CD4-positive, alpha-beta T cell (primary cell): Measurements from ENCODE around the gene LMX1B. TPM values are rescaled to one million over a fixed set of nuclear protein-coding genes. Genes with fewer than 3 reads are reported as not detected.

Source experiments
- ATAC-seq: fragments of 200-7000 bp; cut with Tn5 transposase; one replicate; pipeline ENCODE4 v1.10.0; 2022; ENCODE audit warnings: mild to moderate bottlenecking; ENCODE audit not compliant: poor library complexity
- CTCF ChIA-PET: fragments of 350-600 bp; sonication (Branson Sonifier 250); formaldehyde crosslinking; loops from one replicate; lab custom pipeline; 2021; ENCODE audit warnings: antibody characterized with exemption, inconsistent platforms; lab: Charles Lee
- POLR2A ChIA-PET: fragments of 350-600 bp; sonication (Branson Sonifier 250); formaldehyde crosslinking; loops from one replicate; lab custom pipeline; 2021; ENCODE audit warnings: antibody characterized with exemption, inconsistent platforms; lab: Charles Lee
- DNase-seq, 14 experiments: peaks; one replicate each; pipeline ENCODE4 v3.0.0-alpha.2; 2013 to 2020; ENCODE audit warnings: mixed read lengths in 2 of 14
- H3K27ac ChIP-seq, 2 donors: one replicate each; pipeline versions ENCODE4 v1.5.1 to v1.7.0; 2013; ENCODE audit warnings: low read length in 2 of 2, low read depth in 1 of 2, mild to moderate bottlenecking in 1 of 2
- H3K27me3 ChIP-seq, 2 experiments: 1 replicate in 1 of 2; 2 replicates in 1 of 2; pipeline versions ENCODE4 v1.6.1 to v1.7.0; 2013; ENCODE audit warnings: low read length in 2 of 2, control low read depth in 1 of 2, mild to moderate bottlenecking in 1 of 2, moderate library complexity in 1 of 2; ENCODE audit not compliant: insufficient read depth in 2 of 2, control insufficient read depth in 1 of 2
- H3K36me3 ChIP-seq: one replicate; pipeline ENCODE4 v1.6.1; 2013; ENCODE audit warnings: low read length, control low read depth; ENCODE audit not compliant: insufficient read depth
- H3K4me1 ChIP-seq: one replicate; pipeline ENCODE4 v1.6.1; 2013; ENCODE audit warnings: low read length, control low read depth; ENCODE audit not compliant: insufficient read depth
- H3K4me3 ChIP-seq: one replicate; pipeline ENCODE4 v1.5.1; 2013; ENCODE audit warnings: mild to moderate bottlenecking, low read length, moderate library complexity
- H3K9me3 ChIP-seq, 2 experiments: 1 replicate in 1 of 2; 2 replicates in 1 of 2; pipeline versions ENCODE4 v1.6.1 to v1.7.0; 2013; ENCODE audit warnings: low read length in 2 of 2, mild to moderate bottlenecking in 2 of 2, control low read depth in 1 of 2, moderate library complexity in 1 of 2; ENCODE audit not compliant: control insufficient read depth in 1 of 2, insufficient read depth in 1 of 2
- H3K27ac Mint-ChIP-seq: one replicate; pipeline ENCODE4 v1.8.0; 2020; ENCODE audit warnings: mixed read lengths
- H3K27me3 Mint-ChIP-seq: one replicate; pipeline ENCODE4 v1.8.0; 2021; ENCODE audit warnings: mixed read lengths
- H3K36me3 Mint-ChIP-seq: one replicate; pipeline ENCODE4 v1.8.0; 2021; ENCODE audit warnings: low read depth, mixed read lengths
- H3K4me1 Mint-ChIP-seq: one replicate; pipeline ENCODE4 v1.8.0; 2021; ENCODE audit warnings: low read depth, mixed read lengths
- H3K4me3 Mint-ChIP-seq: one replicate; pipeline ENCODE4 v1.8.0; 2020; ENCODE audit warnings: mild to moderate bottlenecking, mixed read lengths
- H3K9me3 Mint-ChIP-seq: one replicate; pipeline ENCODE4 v1.8.0; 2020; ENCODE audit warnings: mixed read lengths
- intact Hi-C, 2 experiments: fragments of 100-400 bp; cut with DNase I in 1 of 2; cut with micrococcal nuclease in 1 of 2; formaldehyde crosslinking; loops; one replicate each; pipeline versions ENCODE4 v1.15.1 to v1.9.0; 2023 to 2025; cut with DNase I, micrococcal nuclease
- total RNA-seq, 174 experiments: library from RNA in 2 of 174; stranded (reverse) in 2 of 174; gene quantifications; one replicate each; pipeline ENCODE4 v1.2.3 and lab custom pipeline; 2021 to 2026
- TF ChIP-seq, protein P1 (sequence below): fragments of 200-600 bp; IDR thresholded peaks from one replicate; pipeline ENCODE4 v1.8.0; 2022; ENCODE audit warnings: antibody characterized with exemption, mild to moderate bottlenecking

LMX1B gene
- total RNA-seq, 2 experiments from 2014 or later = not detected

DNA sequence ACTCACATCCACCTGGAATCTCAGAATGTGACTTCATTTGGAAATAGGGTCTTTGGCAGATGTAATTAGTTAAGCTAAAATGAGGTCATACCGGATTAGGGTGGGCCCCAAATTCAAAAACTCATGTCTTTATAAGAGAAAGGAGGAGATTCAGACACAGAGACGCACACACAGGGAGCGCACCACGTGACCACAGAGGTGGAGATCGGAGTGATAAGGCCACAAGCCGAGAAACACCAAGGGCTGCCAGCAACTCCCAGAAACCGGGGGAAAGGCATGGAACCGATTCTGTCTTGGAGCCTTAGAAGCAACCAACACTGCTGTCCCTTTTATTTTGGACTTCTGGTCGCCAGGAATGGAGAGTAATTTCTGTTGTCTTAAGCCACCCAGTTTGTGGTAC is 31.8 kb upstream of the LMX1B start:
- Histone ChIP-seq H3K36me3 (no peaks in the 10 kb centered on the region), H3K27ac (no peak overlapping the region), H3K4me3 (no peak overlapping the region), H3K27me3 (peaks cover 15 to 39% of the 10 kb centered on the region in 2 experiments), H3K9me3 (no peaks in the 10 kb centered on the region), H3K4me1 (peaks cover 5% of the 10 kb centered on the region)
- TF ChIP-seq, protein P1, sequence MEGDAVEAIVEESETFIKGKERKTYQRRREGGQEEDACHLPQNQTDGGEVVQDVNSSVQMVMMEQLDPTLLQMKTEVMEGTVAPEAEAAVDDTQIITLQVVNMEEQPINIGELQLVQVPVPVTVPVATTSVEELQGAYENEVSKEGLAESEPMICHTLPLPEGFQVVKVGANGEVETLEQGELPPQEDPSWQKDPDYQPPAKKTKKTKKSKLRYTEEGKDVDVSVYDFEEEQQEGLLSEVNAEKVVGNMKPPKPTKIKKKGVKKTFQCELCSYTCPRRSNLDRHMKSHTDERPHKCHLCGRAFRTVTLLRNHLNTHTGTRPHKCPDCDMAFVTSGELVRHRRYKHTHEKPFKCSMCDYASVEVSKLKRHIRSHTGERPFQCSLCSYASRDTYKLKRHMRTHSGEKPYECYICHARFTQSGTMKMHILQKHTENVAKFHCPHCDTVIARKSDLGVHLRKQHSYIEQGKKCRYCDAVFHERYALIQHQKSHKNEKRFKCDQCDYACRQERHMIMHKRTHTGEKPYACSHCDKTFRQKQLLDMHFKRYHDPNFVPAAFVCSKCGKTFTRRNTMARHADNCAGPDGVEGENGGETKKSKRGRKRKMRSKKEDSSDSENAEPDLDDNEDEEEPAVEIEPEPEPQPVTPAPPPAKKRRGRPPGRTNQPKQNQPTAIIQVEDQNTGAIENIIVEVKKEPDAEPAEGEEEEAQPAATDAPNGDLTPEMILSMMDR = no peak
- H3K9me3 Mint-ChIP-seq = no peaks in the 10 kb centered on the region
- POLR2A ChIA-PET = no interaction called here
- intact Hi-C loops = no loop called here
- no peak overlapping the region for H3K27ac Mint-ChIP-seq
- H3K4me3 Mint-ChIP-seq = no peak overlapping the region
- DNase-seq = no peak
- ATAC-seq = no peak
- no peaks in the 10 kb centered on the region for H3K36me3 Mint-ChIP-seq
- CTCF ChIA-PET = no interaction called here
- H3K27me3 Mint-ChIP-seq = peaks cover 59% of the 10 kb centered on the region
- H3K4me1 Mint-ChIP-seq = no peaks in the 10 kb centered on the region

DNA sequence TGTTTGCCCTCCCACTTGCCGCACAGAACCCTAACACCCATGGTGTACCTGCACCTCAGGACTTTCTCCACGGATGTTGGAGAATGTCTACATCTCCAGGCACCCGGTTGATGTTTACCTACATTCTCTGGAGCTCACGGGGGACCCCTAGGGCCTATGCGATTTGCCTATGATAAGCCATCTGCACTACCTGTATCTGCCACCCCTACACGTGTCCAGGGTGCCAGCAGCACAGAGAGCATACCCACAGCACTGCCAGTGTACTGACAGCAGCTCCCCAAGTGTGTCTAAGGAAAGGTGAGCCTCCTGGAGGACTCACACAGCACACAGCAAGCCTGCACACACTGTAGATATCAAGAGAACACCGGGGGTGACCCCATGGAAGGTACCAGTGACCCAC is 31.3 kb upstream of the LMX1B start:
- Histone ChIP-seq H3K9me3 (no peaks in the 10 kb centered on the region), H3K36me3 (no peaks in the 10 kb centered on the region), H3K27me3 (peaks cover 15 to 39% of the 10 kb centered on the region in 2 experiments), H3K4me3 (no peak overlapping the region), H3K27ac (no peak overlapping the region), H3K4me1 (peaks cover 5% of the 10 kb centered on the region)
- ChIA-PET POLR2A (no interaction called here), CTCF (no interaction called here)
- no peaks in the 10 kb centered on the region for H3K9me3 Mint-ChIP-seq
- H3K27ac Mint-ChIP-seq = no peak overlapping the region
- H3K4me3 Mint-ChIP-seq = no peak overlapping the region
- intact Hi-C loops = no loop called here
- H3K27me3 Mint-ChIP-seq = peaks cover 64% of the 10 kb centered on the region
- H3K36me3 Mint-ChIP-seq = no peaks in the 10 kb centered on the region
- DNase-seq (no peak), ATAC-seq (no peak)
- H3K4me1 Mint-ChIP-seq = no peaks in the 10 kb centered on the region
- TF ChIP-seq, protein P1 = no peak

DNA sequence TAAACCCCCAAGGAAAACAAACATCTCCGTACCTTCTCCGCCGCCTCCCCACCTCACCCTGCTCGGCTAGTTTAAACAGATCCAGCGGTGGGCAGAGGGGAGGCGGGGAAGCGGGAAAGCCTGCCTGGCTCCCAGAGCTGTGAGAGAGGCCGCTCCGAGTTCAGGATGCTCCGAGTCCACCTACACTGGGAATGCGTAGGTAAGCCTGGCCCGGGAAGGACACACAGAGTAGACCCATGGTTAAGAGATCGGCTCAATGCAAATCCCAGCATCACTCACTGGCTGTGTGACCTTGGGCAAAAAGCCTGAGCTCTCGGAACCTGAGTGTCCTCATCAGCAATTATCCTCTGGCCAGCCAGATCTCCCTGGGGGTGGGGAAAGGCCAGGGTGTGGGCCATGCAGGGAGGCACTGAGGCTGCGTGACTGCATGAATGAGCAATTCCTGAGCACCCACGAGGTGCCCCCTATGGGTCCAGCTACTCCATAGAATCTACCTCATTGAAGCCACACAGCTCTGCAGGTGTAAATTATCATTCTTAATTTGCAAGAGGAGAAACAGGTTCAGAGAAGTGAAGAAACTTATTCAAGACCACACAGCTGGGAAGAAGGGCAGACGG is 30.5 kb upstream of the LMX1B start:
- Mint-ChIP-seq H3K9me3 (no peaks in the 10 kb centered on the region), H3K27ac (no peak overlapping the region), H3K4me3 (no peak overlapping the region), H3K27me3 (peaks cover 67% of the 10 kb centered on the region), H3K4me1 (no peaks in the 10 kb centered on the region), H3K36me3 (no peaks in the 10 kb centered on the region)
- CTCF ChIA-PET = no interaction called here
- POLR2A ChIA-PET = no interaction called here
- Histone ChIP-seq H3K27ac (no peak overlapping the region), H3K36me3 (no peaks in the 10 kb centered on the region), H3K4me3 (no peak overlapping the region), H3K4me1 (peaks cover 5% of the 10 kb centered on the region), H3K27me3 (peaks cover 23 to 42% of the 10 kb centered on the region in 2 experiments), H3K9me3 (no peaks in the 10 kb centered on the region)
- intact Hi-C loops = no loop called here
- no peak for ATAC-seq
- TF ChIP-seq, protein P1 = no peak
- DNase-seq = no peak
